ENCODE measurements around the gene JAM2. TPM values are rescaled to one million over a fixed set of nuclear protein-coding genes. Genes with fewer than 3 reads are reported as not detected.

Gene JAM2
- total RNA-seq, 1 experiment from 2014 or later, result 4.8 TPM

DNA sequence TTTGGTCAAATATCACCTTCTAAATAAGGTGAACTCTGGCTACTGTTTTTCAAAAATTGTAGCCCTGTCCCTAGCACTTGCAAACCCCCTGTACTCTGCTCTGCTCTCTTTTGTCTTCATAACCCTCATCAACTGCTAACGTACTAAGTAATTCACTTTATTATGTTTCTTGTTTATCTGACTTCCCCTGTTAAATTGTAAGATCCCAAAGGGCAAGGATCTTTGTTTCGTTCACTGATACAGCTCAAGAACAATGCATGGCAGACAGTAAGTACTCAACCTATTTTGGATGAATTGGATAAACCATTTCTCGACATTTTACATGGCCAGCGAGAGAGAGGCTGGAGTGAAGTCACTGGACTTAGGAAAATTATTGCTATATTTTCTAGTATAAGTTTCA, 48.7 kb downstream of the JAM2 start:
- H3K36me3 Mint-ChIP-seq, result no peaks in the 10 kb centered on the region
- no peak overlapping the region for H3K4me3 Mint-ChIP-seq
- ChIA-PET POLR2A (no interaction called here), CTCF (no interaction called here)
- no peaks in the 10 kb centered on the region for H3K27me3 Mint-ChIP-seq (ENCODE audit: low read depth)
- no peak for ATAC-seq
- no peaks in the 10 kb centered on the region for H3K9me3 Mint-ChIP-seq
- H3K27ac Mint-ChIP-seq, result no peak overlapping the region
- TF ChIP-seq HMGXB4 (CRISPR knock-in tag; IDR thresholded peaks at IDR 0.05), result no peak
- no peak for TF ChIP-seq ZNF396 (CRISPR knock-in tag; IDR thresholded peaks at IDR 0.05; ENCODE audit: borderline replicate concordance)
- TF ChIP-seq NR3C1 (CRISPR knock-in tag; conservative IDR thresholded peaks at IDR 0.05; ENCODE audit: low read depth), result no peak
- TF ChIP-seq MXD4 (CRISPR knock-in tag; IDR thresholded peaks at IDR 0.05; ENCODE audit: borderline replicate concordance), result no peak
- TF ChIP-seq, protein P1, sequence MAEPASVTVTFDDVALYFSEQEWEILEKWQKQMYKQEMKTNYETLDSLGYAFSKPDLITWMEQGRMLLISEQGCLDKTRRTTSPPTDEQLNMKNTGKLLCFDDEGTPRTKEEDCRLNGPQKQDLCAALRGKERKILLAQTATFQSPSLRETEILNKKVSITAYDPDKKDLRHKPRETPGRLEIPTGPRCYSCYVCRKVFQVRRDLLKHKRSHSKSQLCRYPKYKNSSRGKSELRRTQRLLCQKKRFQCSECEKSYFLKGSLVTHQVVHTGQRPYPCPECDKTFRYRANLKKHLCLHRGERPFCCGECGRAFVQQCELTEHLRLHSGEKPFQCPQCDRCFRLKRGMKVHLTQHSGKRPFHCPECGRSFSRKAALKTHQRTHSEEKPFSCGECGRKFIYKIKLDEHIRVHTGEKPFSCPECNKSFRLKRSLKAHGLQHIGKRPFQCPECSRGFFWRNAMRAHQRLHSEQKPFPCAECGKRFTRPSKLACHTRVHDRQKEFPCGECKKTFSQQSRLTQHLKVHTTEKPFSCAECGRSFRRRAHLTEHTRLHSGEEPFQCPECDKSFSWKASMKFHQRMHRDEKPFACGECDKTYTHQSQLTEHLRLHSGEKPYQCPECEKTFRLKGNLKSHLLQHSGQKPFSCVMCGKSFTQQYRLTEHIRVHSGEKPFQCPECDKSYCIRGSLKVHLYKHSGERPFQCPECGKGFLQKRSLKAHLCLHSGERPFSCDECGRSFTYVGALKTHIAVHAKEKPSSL (CRISPR knock-in tag; conservative IDR thresholded peaks at IDR 0.05), result no peak
- TF ChIP-seq FOXP1 (CRISPR knock-in tag; IDR thresholded peaks at IDR 0.05; ENCODE audit: borderline replicate concordance), result no peak
- TF ChIP-seq SOX15 (CRISPR knock-in tag; IDR thresholded peaks at IDR 0.05), result no peak
- DNase-seq (ENCODE audit: low spot score), result no peak
- no peaks in the 10 kb centered on the region for H3K4me1 Mint-ChIP-seq

- H3K9me3 Mint-ChIP-seq, result no peaks in the 10 kb centered on the region
- ATAC-seq, result no peak
- no peaks in the 10 kb centered on the region for H3K36me3 Mint-ChIP-seq
- no peaks in the 10 kb centered on the region for H3K4me1 Mint-ChIP-seq
- CTCF ChIA-PET, result no interaction called here
- H3K27me3 Mint-ChIP-seq (ENCODE audit: low read depth), result no peaks in the 10 kb centered on the region
- H3K27ac Mint-ChIP-seq, result no peak overlapping the region
- no peak overlapping the region for H3K4me3 Mint-ChIP-seq
- POLR2A ChIA-PET, result no interaction called here
- DNase-seq (ENCODE audit: low spot score), result no peak
- TF ChIP-seq, protein P2, sequence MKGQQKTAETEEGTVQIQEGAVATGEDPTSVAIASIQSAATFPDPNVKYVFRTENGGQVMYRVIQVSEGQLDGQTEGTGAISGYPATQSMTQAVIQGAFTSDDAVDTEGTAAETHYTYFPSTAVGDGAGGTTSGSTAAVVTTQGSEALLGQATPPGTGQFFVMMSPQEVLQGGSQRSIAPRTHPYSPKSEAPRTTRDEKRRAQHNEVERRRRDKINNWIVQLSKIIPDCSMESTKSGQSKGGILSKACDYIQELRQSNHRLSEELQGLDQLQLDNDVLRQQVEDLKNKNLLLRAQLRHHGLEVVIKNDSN (CRISPR knock-in tag; IDR thresholded peaks at IDR 0.05), result no peak
- TF ChIP-seq SP1 (CRISPR knock-in tag; conservative IDR thresholded peaks at IDR 0.05) (no peak), ETV6 (CRISPR knock-in tag; IDR thresholded peaks at IDR 0.05) (no peak), ZNF263 (CRISPR knock-in tag; IDR thresholded peaks at IDR 0.05; ENCODE audit: low read depth) (no peak), ZNF423 (CRISPR knock-in tag; IDR thresholded peaks at IDR 0.05) (no peak), TP53 (CRISPR knock-in tag; IDR thresholded peaks at IDR 0.05) (no peak), KAT7 (CRISPR knock-in tag; IDR thresholded peaks at IDR 0.05; ENCODE audit: borderline replicate concordance) (no peak), CDX4 (CRISPR knock-in tag; IDR thresholded peaks at IDR 0.05; ENCODE audit: borderline replicate concordance) (no peak), E2F4 (CRISPR knock-in tag; IDR thresholded peaks at IDR 0.05; ENCODE audit: borderline replicate concordance, low read depth) (no peak)
- TF ChIP-seq, protein P3, sequence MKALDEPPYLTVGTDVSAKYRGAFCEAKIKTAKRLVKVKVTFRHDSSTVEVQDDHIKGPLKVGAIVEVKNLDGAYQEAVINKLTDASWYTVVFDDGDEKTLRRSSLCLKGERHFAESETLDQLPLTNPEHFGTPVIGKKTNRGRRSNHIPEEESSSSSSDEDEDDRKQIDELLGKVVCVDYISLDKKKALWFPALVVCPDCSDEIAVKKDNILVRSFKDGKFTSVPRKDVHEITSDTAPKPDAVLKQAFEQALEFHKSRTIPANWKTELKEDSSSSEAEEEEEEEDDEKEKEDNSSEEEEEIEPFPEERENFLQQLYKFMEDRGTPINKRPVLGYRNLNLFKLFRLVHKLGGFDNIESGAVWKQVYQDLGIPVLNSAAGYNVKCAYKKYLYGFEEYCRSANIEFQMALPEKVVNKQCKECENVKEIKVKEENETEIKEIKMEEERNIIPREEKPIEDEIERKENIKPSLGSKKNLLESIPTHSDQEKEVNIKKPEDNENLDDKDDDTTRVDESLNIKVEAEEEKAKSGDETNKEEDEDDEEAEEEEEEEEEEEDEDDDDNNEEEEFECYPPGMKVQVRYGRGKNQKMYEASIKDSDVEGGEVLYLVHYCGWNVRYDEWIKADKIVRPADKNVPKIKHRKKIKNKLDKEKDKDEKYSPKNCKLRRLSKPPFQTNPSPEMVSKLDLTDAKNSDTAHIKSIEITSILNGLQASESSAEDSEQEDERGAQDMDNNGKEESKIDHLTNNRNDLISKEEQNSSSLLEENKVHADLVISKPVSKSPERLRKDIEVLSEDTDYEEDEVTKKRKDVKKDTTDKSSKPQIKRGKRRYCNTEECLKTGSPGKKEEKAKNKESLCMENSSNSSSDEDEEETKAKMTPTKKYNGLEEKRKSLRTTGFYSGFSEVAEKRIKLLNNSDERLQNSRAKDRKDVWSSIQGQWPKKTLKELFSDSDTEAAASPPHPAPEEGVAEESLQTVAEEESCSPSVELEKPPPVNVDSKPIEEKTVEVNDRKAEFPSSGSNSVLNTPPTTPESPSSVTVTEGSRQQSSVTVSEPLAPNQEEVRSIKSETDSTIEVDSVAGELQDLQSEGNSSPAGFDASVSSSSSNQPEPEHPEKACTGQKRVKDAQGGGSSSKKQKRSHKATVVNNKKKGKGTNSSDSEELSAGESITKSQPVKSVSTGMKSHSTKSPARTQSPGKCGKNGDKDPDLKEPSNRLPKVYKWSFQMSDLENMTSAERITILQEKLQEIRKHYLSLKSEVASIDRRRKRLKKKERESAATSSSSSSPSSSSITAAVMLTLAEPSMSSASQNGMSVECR (CRISPR knock-in tag; IDR thresholded peaks at IDR 0.05; ENCODE audit: borderline replicate concordance), result no peak
- TF ChIP-seq, protein P4, sequence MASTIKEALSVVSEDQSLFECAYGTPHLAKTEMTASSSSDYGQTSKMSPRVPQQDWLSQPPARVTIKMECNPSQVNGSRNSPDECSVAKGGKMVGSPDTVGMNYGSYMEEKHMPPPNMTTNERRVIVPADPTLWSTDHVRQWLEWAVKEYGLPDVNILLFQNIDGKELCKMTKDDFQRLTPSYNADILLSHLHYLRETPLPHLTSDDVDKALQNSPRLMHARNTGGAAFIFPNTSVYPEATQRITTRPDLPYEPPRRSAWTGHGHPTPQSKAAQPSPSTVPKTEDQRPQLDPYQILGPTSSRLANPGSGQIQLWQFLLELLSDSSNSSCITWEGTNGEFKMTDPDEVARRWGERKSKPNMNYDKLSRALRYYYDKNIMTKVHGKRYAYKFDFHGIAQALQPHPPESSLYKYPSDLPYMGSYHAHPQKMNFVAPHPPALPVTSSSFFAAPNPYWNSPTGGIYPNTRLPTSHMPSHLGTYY (CRISPR knock-in tag; IDR thresholded peaks at IDR 0.05), result no peak
Measured at GRCh38 chr21:25688275-25689155, 49.5 kb downstream of the JAM2 start.

All from WTC11 (cell line).